Cardiac septum (tissue), 1 donor: Measurements from ENCODE around the gene HSCB. TPM values are rescaled to one million over a fixed set of nuclear protein-coding genes. Genes with fewer than 3 reads are reported as not detected.
A peak's percentile ranks its signal among the peaks of the same experiment; 100 is the strongest.
"Not testable (repeated sequence)": the region's sequence is repeated elsewhere in the genome, so short reads cannot be mapped to it uniquely, and the experiment has no call there.

Experiments
- DNase-seq: peaks from one replicate; pipeline ENCODE4 v3.0.0-alpha.2; 2020; ENCODE audit warnings: low spot score
- intact Hi-C: fragments of 100-400 bp; cut with DNase I; formaldehyde crosslinking; loops from one replicate; pipeline ENCODE4 v1.14.0; 2022
- total RNA-seq: library from RNA; stranded (reverse); fragmentation: NEBNext Ultra II Directional; extraction: Animal tissue kit (Norgen Biotek cat#: 25700); gene quantifications from one replicate; pipeline ENCODE4 v1.2.1, GENCODE V29; 2021
- donor health status: DM: no; HTN: no; CAD: no.

HSCB gene
- total RNA-seq, 1 donor from 2014 or later = 10.0 TPM

- intact Hi-C loops = no loop called here
- DNase-seq = no peak
These were observed 5.3 kb upstream of the HSCB start for GRCh38 chr22:28736301-28737155.

GRCh38 chr22:28737701-28738100, 4.1 kb upstream of the HSCB start:
- no peak for DNase-seq
- intact Hi-C loops = no loop called here

- DNase-seq, intact Hi-C loops: not testable (repeated sequence)
These were observed 3.0 kb upstream of the HSCB start for GRCh38 chr22:28738876-28739275.

GRCh38 chr22:28741200-28741784, 547 bp upstream of the HSCB start:
- no peak for DNase-seq
- intact Hi-C loops = no loop called here

- no peak for DNase-seq
- intact Hi-C loops = loop anchor here (2.0 kb wide), 1 partner anchor 30 kb away; the partner anchor contains the start of gene CCDC117
These were observed 723 bp downstream of the HSCB start for GRCh38 chr22:28742562-28742962.

- intact Hi-C loops = loop anchor here (2.0 kb wide), 1 partner anchor 29 kb away; the partner anchor contains the start of gene CCDC117
- DNase-seq = no peak
These were observed 2.0 kb downstream of the HSCB start for GRCh38 chr22:28743852-28744251.

- DNase-seq = no peak
- intact Hi-C loops = no loop called here
These were observed 8.6 kb downstream of the HSCB start for GRCh38 chr22:28750471-28750881.

GRCh38 chr22:28754512-28754911, 12.7 kb downstream of the HSCB start:
- intact Hi-C loops, DNase-seq: not testable (repeated sequence)

- DNase-seq = no peak
- intact Hi-C loops = no loop called here
These were observed 18.2 kb downstream of the HSCB start for GRCh38 chr22:28759861-28760560.

GRCh38 chr22:28761449-28761755, 19.6 kb downstream of the HSCB start:
- DNase-seq = no peak
- intact Hi-C loops = no loop called here

GRCh38 chr22:28762000-28762399, 20.2 kb downstream of the HSCB start:
- intact Hi-C loops, DNase-seq: not testable (repeated sequence)

GRCh38 chr22:28766628-28767027, 24.8 kb downstream of the HSCB start:
- no peak for DNase-seq
- intact Hi-C loops = no loop called here

GRCh38 chr22:28768701-28769393, 27.0 kb downstream of the HSCB start:
- no peak for DNase-seq
- intact Hi-C loops = no loop called here

- DNase-seq = no peak
- intact Hi-C loops = no loop called here
These were observed 27.7 kb downstream of the HSCB start for GRCh38 chr22:28769394-28770085.

GRCh38 chr22:28771195-28771791, 29.5 kb downstream of the HSCB start:
- intact Hi-C loops = no loop called here
- no peak for DNase-seq

GRCh38 chr22:28772633-28773460, 31.0 kb downstream of the HSCB start, which contains the start of gene CCDC117:
CCDC117 (plus strand) TSS chr22:28772695; CDS start chr22:28772850, 155 bp downstream.
- intact Hi-C loops = loop anchor here (1.0 to 2.0 kb wide), 2 partner anchors 27 to 30 kb away; partner anchors contain the start of genes HSCB and XBP1
- peak; percentile 98 for DNase-seq

- intact Hi-C loops = loop anchor here (2.0 kb wide), 1 partner anchor 31 kb away; the partner anchor contains the start of gene HSCB
These were observed 31.6 kb downstream of the HSCB start for GRCh38 chr22:28773461-28773867.

GRCh38 chr22:28774378-28774777, 32.5 kb downstream of the HSCB start:
- intact Hi-C loops = no loop called here
- DNase-seq = no peak

More at GRCh38 chr22:28773461-28773867, 31.6 kb downstream of the HSCB start:
- DNase-seq = no peak
